ENCODE results near the gene B4GALNT4. TPM values are rescaled to one million over a fixed set of nuclear protein-coding genes. Genes with fewer than 3 reads are reported as not detected.
"Not testable (repeated sequence)": the region's sequence is repeated elsewhere in the genome, so short reads cannot be mapped to it uniquely, and the experiment has no call there.

Gene B4GALNT4
- total RNA-seq, 2 donors from 2014 or later, result 2.1 to 2.7 TPM

GRCh38 chr11:342328-342727, 27.0 kb upstream of the B4GALNT4 start:
- ATAC-seq (replicated peaks in 1 of 2), result peak in 1 of 2 donors; percentile 47
- peak overlapping the region; percentile 72 for H3K27ac Mint-ChIP-seq
- DNase-seq, result no peak
- H3K36me3 Mint-ChIP-seq (ENCODE audit: insufficient read depth in 2 of 2), result peaks cover 0 to 3% of the 10 kb centered on the region in 2 donors
- peaks cover 23% of the 10 kb centered on the region for H3K4me1 Mint-ChIP-seq (ENCODE audit: low read depth)
- H3K4me3 Mint-ChIP-seq, result peak overlapping the region in 1 of 2 donors; percentile 27
- no peaks in the 10 kb centered on the region for H3K27me3 Mint-ChIP-seq (ENCODE audit: low read depth)
- no peaks in the 10 kb centered on the region for H3K9me3 Mint-ChIP-seq

DNA sequence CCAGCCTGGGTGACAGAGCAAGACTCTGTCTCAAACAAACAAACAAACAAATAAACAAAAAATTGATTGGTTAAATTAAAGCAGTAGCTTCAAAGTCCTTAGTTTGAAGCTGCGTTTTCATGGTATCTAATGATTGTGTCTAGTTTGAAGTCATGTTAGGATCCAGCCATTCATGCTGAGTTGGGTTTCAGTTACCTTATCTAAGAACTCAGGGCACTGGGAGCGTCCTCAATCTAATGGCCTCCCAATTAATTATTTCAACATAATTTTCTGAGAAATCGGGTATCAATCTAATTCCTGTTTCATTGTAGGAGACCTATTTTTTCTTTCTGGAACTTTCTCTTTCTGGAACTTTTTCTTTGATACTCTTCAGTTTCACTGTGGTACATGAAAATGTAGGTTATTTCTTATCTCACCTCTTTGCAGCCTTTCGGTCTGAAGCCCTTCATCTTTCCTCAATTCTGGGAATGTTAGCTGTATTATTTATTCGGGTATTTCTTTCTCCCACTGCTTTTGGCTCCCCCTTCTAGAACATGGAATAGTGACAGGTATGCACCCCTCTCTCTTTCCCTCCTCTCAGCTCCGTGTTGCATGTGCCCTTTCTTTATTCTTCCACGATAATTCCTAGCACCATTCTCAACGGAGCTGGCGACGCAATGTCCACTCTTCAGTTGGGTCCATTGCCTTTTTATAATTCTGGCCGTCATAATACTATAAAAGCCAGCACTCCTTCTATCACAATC, 24.3 kb upstream of the B4GALNT4 start:
- H3K9me3 Mint-ChIP-seq, result no peaks in the 10 kb centered on the region
- peaks cover 23% of the 10 kb centered on the region for H3K4me1 Mint-ChIP-seq (ENCODE audit: low read depth)
- peaks cover 0 to 3% of the 10 kb centered on the region in 2 donors for H3K36me3 Mint-ChIP-seq (ENCODE audit: insufficient read depth in 2 of 2)
- DNase-seq (no peak), ATAC-seq (replicated peaks in 1 of 2) (no peak)
- no peak overlapping the region for H3K27ac Mint-ChIP-seq
- no peak overlapping the region for H3K4me3 Mint-ChIP-seq
- H3K27me3 Mint-ChIP-seq (ENCODE audit: low read depth), result no peaks in the 10 kb centered on the region

- ATAC-seq (replicated peaks in 1 of 2) (no peak), DNase-seq (no peak)
- Mint-ChIP-seq H3K4me1 (ENCODE audit: low read depth) (peaks cover 26% of the 10 kb centered on the region), H3K4me3 (no peak overlapping the region), H3K27me3 (ENCODE audit: low read depth) (no peaks in the 10 kb centered on the region), H3K27ac (no peak overlapping the region), H3K36me3 (ENCODE audit: insufficient read depth in 2 of 2) (peaks cover 0 to 3% of the 10 kb centered on the region in 2 donors), H3K9me3 (no peaks in the 10 kb centered on the region)
These were observed 22.8 kb upstream of the B4GALNT4 start for GRCh38 chr11:346529-346928.

GRCh38 chr11:349270-349954, 19.9 kb upstream of the B4GALNT4 start:
- H3K36me3 Mint-ChIP-seq (ENCODE audit: insufficient read depth in 2 of 2); H3K4me3 Mint-ChIP-seq; H3K27ac Mint-ChIP-seq; DNase-seq; H3K27me3 Mint-ChIP-seq (ENCODE audit: low read depth); H3K9me3 Mint-ChIP-seq; ATAC-seq (replicated peaks in 1 of 2): not testable (repeated sequence)
- peaks cover 40% of the 10 kb centered on the region for H3K4me1 Mint-ChIP-seq (ENCODE audit: low read depth)

GRCh38 chr11:350033-350722, 19.1 kb upstream of the B4GALNT4 start:
- H3K27ac Mint-ChIP-seq; H3K27me3 Mint-ChIP-seq (ENCODE audit: low read depth); DNase-seq; ATAC-seq (replicated peaks in 1 of 2); H3K36me3 Mint-ChIP-seq (ENCODE audit: insufficient read depth in 2 of 2); H3K9me3 Mint-ChIP-seq: not testable (repeated sequence)
- Mint-ChIP-seq H3K4me1 (ENCODE audit: low read depth) (peaks cover 43% of the 10 kb centered on the region), H3K4me3 (peak overlapping the region; percentile 41 to 64)

- Mint-ChIP-seq H3K4me3 (peak overlapping the region; percentile 41 to 64), H3K36me3 (ENCODE audit: insufficient read depth in 2 of 2) (no peaks in the 10 kb centered on the region), H3K27ac (peak overlapping the region; percentile 52), H3K27me3 (ENCODE audit: low read depth) (no peaks in the 10 kb centered on the region), H3K9me3 (no peaks in the 10 kb centered on the region), H3K4me1 (ENCODE audit: low read depth) (peaks cover 43% of the 10 kb centered on the region)
- DNase-seq (no peak), ATAC-seq (replicated peaks in 1 of 2) (peak in 1 of 2 donors; percentile 27)
These were observed 18.5 kb upstream of the B4GALNT4 start for GRCh38 chr11:350723-351255.

GRCh38 chr11:351411-351810, 17.9 kb upstream of the B4GALNT4 start:
- no peaks in the 10 kb centered on the region for H3K9me3 Mint-ChIP-seq
- no peak overlapping the region for H3K27ac Mint-ChIP-seq
- H3K4me3 Mint-ChIP-seq, result no peak overlapping the region
- no peak for DNase-seq
- peaks cover 43% of the 10 kb centered on the region for H3K4me1 Mint-ChIP-seq (ENCODE audit: low read depth)
- no peak for ATAC-seq (replicated peaks in 1 of 2)
- H3K27me3 Mint-ChIP-seq (ENCODE audit: low read depth), result no peaks in the 10 kb centered on the region
- H3K36me3 Mint-ChIP-seq (ENCODE audit: insufficient read depth in 2 of 2), result no peaks in the 10 kb centered on the region

- no peak for ATAC-seq (replicated peaks in 1 of 2)
- H3K4me1 Mint-ChIP-seq (ENCODE audit: low read depth), result peaks cover 43% of the 10 kb centered on the region
- no peaks in the 10 kb centered on the region for H3K9me3 Mint-ChIP-seq
- no peaks in the 10 kb centered on the region for H3K36me3 Mint-ChIP-seq (ENCODE audit: insufficient read depth in 2 of 2)
- H3K27ac Mint-ChIP-seq, result peak overlapping the region; percentile 58
- no peaks in the 10 kb centered on the region for H3K27me3 Mint-ChIP-seq (ENCODE audit: low read depth)
- no peak for DNase-seq
- peak overlapping the region in 1 of 2 donors; percentile 15 for H3K4me3 Mint-ChIP-seq
These were observed 16.8 kb upstream of the B4GALNT4 start for GRCh38 chr11:352456-353031.

GRCh38 chr11:353179-353873, 16.0 kb upstream of the B4GALNT4 start:
- DNase-seq (no peak), ATAC-seq (replicated peaks in 1 of 2) (no peak)
- Mint-ChIP-seq H3K4me1 (ENCODE audit: low read depth) (peaks cover 43% of the 10 kb centered on the region), H3K9me3 (no peaks in the 10 kb centered on the region), H3K36me3 (ENCODE audit: insufficient read depth in 2 of 2) (no peaks in the 10 kb centered on the region), H3K27ac (peak overlapping the region; percentile 58), H3K27me3 (ENCODE audit: low read depth) (no peaks in the 10 kb centered on the region), H3K4me3 (peak overlapping the region; percentile 15 to 17)

DNA sequence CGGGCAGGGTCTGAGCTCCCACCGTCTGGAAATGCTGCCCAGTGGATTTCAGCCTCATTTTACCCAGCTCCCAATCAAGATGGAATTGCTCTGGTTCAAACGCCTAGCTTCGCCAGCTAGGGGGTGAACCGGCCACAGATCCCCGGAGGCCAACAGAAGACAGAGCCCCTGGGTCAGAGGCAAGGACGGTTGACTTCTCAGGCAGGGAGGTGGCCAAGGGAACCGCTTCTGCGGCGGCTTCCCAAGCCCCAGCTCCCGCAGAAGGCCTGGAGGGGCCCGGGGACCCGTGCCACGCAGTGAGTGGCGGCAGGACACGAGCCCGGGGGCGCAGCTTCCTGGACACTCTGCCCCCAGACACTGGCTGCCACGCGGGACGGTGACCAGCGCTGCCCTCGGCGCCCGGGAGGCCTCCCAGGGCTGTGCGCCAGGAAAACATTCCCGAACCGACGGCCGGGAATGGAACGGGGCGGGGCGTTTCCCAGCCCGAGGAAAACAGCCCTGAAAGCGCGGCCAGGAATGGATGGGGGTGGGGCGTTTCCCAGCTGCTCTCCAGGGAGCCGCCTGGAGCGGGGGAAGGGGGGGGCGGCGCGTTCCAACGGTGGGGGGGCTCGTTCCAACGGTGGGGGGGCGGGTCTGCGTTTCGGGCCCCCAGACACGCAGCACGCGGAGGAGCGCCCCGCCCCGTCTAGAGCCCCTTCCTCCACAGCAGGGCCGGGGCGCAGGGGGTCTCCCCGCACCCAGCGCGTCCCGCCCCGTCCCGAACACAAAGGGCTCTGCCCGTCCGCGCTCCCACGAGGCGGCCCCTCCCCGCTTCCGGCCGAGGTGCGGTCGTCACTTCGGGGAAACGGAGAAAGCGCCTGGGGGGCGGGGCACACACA, 13.5 kb upstream of the B4GALNT4 start:
- Mint-ChIP-seq H3K9me3 (no peaks in the 10 kb centered on the region), H3K27ac (peak overlapping the region; percentile 86), H3K4me3 (peak overlapping the region; percentile 79 to 82), H3K36me3 (ENCODE audit: insufficient read depth in 2 of 2) (no peaks in the 10 kb centered on the region), H3K27me3 (ENCODE audit: low read depth) (no peaks in the 10 kb centered on the region), H3K4me1 (ENCODE audit: low read depth) (peaks cover 42% of the 10 kb centered on the region)
- DNase-seq (peak; percentile 92 to 93), ATAC-seq (replicated peaks in 1 of 2) (peak; percentile 82 to 87)

GRCh38 chr11:356610-357009, 12.7 kb upstream of the B4GALNT4 start:
- Mint-ChIP-seq H3K9me3 (no peaks in the 10 kb centered on the region), H3K36me3 (ENCODE audit: insufficient read depth in 2 of 2) (peaks cover 0 to 5% of the 10 kb centered on the region in 2 donors), H3K4me1 (ENCODE audit: low read depth) (peaks cover 34% of the 10 kb centered on the region), H3K4me3 (no peak overlapping the region), H3K27me3 (ENCODE audit: low read depth) (no peaks in the 10 kb centered on the region), H3K27ac (no peak overlapping the region)
- DNase-seq (no peak), ATAC-seq (replicated peaks in 1 of 2) (no peak)

- H3K9me3 Mint-ChIP-seq, result no peaks in the 10 kb centered on the region
- peaks cover 0 to 5% of the 10 kb centered on the region in 2 donors for H3K36me3 Mint-ChIP-seq (ENCODE audit: insufficient read depth in 2 of 2)
- no peak overlapping the region for H3K4me3 Mint-ChIP-seq
- ATAC-seq (replicated peaks in 1 of 2), result no peak
- H3K4me1 Mint-ChIP-seq (ENCODE audit: low read depth), result peaks cover 28% of the 10 kb centered on the region
- DNase-seq, result no peak
- no peaks in the 10 kb centered on the region for H3K27me3 Mint-ChIP-seq (ENCODE audit: low read depth)
- no peak overlapping the region for H3K27ac Mint-ChIP-seq
These were observed 11.7 kb upstream of the B4GALNT4 start for GRCh38 chr11:357582-357981.
